COLO668 (cell line): ENCODE measurements around the gene AGFG1.

Experiments used
- DNase-seq: peaks from one replicate; lab custom pipeline; 2025; ENCODE audit not compliant: unreplicated experiment; lab: John Stamatoyannopoulos, UW

The AGFG1 gene

DNA sequence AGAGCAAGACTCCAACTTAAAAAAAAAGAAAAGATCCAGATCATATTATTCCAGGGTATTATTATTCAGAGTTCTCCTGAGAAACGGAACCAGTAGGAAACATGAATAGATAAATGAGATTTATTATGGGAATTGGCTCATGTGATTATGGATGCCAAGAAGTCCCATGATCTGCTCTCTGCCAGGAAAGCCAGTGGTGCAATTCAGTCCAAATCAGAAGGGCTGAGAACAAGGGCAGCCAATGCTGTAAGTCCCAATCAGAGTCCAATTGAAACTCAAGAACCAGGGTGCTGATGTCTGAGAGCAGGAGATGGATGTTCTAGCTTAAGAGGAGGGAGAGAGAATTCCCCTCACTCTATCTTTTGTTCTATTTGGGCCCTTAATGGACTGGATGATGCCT, 134.5 kb downstream of the AGFG1 start:
- DNase-seq = no peak

- DNase-seq = no peak
Observed at GRCh38 chr2:227607941-227608340, 136.0 kb downstream of the AGFG1 start.

GRCh38 chr2:227608561-227609338, 136.8 kb downstream of the AGFG1 start:
- DNase-seq = peak; percentile 58

- DNase-seq = no peak
Observed at GRCh38 chr2:227610123-227610522, 138.2 kb downstream of the AGFG1 start.
